Measurements from ENCODE around the gene POLD2.
"Not testable (repeated sequence)": the region's sequence is repeated elsewhere in the genome, so short reads cannot be mapped to it uniquely, and the experiment has no call there.

The POLD2 gene

GRCh38 chr7:44123190-44124003 is at the start of gene POLD2:
Gene POLD2 (minus strand): TSS chr7:44123548. CDS start chr7:44122053, 1,495 bp downstream.
- DNase-seq (ENCODE audit: low read depth, low spot score): peak; percentile 87

DNA sequence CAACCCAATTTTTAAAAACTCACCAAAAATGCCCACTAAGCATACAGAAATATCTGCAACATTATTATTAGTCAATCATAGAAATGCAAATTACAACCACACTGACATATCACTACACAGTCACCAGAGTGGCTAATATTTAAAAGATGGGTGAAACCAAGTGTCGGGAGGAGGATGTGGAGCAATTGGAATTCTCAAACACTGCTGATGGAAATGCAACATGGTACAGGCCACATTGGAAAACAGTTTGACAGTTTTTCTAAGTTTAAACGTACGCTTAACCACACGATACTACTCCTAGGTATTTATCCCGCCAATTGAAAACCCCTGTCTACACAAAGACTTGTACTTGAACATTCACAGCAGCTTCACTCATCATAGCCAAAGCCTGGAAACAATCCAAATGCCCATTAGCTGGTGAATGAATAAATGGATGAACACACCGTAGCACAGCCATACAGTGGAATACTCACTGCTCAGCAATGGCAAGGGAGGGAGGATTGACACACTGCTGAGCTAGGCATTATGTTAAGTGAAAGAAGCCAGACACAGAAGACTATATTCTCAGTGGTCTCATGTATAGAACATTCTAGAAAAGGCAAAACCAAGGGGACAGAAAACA is 49.6 kb upstream of the POLD2 start:
- no peak for DNase-seq (ENCODE audit: low read depth, low spot score)

GRCh38 chr7:44172352-44172751 is 49.0 kb upstream of the POLD2 start:
- no peak for DNase-seq (ENCODE audit: low read depth, low spot score)

DNA sequence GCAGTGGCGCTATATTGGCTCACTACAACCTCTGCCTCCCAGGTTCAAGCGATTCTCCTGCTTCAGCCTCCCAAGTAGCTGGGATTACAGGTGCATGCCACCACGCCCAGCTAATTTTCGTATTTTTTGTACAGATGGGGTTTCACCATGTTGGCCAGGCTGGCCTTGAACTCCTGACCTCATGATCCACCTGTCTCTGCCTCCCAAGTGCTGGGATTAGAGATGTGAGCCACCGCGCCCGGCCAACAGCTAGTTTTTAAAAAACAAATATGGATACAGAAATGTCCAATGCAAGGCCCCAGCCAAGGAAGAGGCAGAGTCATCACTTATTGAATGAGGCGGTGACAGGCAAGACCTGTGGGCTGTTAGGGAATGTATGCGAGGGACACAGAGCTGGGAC is 48.6 kb upstream of the POLD2 start:
- DNase-seq (ENCODE audit: low read depth, low spot score): not testable (repeated sequence)

GRCh38 chr7:44167920-44168319 is 44.6 kb upstream of the POLD2 start:
- no peak for DNase-seq (ENCODE audit: low read depth, low spot score)

- no peak for DNase-seq (ENCODE audit: low read depth, low spot score)
These were observed 40.2 kb upstream of the POLD2 start for GRCh38 chr7:44163591-44163990.

DNA sequence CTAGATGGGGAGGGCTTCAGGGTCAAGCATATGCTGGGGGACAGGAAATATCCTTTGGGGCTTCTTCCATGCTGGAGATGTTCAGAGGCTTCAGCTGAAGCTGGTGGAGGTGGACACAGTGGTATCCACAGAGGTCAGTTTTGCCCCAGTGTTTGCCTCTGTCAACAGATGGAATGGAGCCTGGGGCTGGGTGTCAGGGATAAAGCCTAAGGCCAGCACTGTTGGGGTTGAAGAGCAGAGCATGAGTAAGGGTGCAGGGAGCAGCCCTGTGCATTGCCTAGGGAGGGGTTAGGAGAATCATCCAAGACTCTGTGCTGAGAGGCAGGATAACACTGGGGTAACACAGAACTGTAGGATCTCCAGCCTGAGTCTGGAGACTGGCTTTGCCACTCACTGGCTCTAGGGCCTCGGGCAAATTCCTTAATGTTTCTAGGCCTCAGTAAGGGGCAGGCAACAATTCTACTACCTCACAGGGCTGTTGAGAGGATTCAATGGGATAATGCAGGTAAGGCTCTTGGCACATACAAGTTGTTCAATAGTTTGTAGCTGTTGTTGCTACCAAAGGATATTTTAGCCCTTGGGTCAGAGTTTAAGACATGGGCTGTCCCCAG is 39.5 kb upstream of the POLD2 start:
- DNase-seq (ENCODE audit: low read depth, low spot score): no peak

- no peak for DNase-seq (ENCODE audit: low read depth, low spot score)
These were observed 38.8 kb upstream of the POLD2 start for GRCh38 chr7:44162179-44162578.

DNA sequence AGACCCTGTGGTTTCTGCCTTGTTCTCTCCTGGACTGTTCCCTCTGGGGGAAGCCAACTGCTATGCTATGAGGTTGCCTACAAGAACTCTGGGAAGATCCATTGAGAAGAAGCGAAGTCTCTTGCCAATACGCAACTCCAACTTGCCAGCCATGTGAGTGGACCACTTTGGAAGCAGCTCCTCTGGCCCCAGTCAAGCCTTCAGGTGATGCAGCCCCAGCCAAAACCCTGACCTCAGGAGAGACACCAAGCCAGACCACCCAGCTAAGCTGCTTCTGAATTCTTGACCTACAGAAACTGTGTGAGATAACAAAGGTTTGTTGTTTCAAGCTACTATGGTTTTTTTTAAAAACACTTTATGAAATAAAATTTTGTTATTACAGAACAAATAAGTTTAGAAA is 38.0 kb upstream of the POLD2 start:
- no peak for DNase-seq (ENCODE audit: low read depth, low spot score)

GRCh38 chr7:44159824-44160630 is 36.7 kb upstream of the POLD2 start:
- no peak for DNase-seq (ENCODE audit: low read depth, low spot score)

GRCh38 chr7:44158873-44159631 is 35.7 kb upstream of the POLD2 start:
- DNase-seq (ENCODE audit: low read depth, low spot score): no peak

DNA sequence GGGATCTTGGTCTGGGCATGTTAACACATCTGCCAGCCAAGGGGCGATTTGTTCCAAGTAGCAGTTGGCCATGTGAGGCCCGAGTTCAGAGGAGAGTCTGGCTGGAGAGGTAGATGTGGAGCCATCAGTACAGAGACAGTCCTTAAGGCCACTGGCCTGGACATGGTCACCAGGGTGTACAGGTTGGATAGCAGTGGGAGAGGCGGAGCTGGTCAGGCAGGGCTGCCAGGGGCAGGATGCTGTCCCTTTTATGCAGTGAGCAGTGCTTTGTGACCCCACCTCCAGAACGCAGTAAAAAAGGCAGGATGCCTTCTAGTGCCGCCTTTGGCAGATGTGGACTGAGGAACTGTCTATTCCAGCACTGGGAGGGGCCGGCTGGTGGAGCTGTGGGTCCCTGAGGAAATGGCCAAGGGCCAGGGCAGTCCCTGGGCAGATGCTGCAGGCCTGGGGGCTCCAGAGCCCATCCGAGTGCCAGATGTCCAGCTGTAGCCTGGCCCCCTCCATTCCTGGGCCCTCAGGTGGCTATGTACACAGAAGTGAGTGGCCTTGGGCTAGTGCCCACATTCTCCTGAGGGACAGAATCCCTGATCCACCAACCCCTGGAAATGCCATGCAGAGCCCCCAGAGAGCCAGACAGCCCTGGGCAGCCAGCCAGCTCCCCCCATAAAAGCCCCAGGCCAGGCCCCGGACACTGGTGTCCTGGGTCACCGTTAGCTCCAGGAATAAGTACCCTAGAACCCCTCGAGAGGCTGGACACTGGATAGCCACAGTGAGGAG is 34.9 kb upstream of the POLD2 start:
- no peak for DNase-seq (ENCODE audit: low read depth, low spot score)

GRCh38 chr7:44157116-44158080 is 34.0 kb upstream of the POLD2 start:
- no peak for DNase-seq (ENCODE audit: low read depth, low spot score)

DNA sequence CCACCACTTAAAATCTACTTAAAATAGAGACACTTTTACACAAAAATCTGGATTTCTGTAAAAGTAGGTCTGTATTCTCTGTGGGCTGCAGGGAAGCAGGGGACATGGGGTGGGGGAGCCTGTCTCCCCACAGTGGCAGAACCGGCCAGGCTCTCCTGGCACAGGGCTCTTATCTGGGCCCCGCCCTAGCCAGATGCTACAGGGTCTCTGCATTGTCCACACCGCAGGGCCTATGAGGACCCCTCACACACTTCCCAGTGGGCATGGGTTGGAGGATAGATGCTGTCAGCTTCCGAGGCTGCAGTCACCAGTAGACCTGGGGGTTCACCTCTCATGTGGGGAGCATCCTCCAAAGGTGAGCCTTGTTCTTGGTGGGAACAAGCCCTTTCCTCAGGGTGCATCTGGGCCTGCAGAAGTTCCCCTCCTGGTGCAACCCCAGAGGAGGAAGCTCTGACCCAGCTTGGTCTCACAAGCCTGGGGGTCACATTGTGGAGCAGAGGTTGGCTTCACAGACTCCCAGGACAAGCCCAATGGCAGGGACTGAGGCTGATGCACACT is 33.2 kb upstream of the POLD2 start:
- DNase-seq (ENCODE audit: low read depth, low spot score): no peak

GRCh38 chr7:44155191-44156185 is 32.1 kb upstream of the POLD2 start:
- DNase-seq (ENCODE audit: low read depth, low spot score): no peak

GRCh38 chr7:44154703-44155102 is 31.4 kb upstream of the POLD2 start:
- DNase-seq (ENCODE audit: low read depth, low spot score): no peak

DNA sequence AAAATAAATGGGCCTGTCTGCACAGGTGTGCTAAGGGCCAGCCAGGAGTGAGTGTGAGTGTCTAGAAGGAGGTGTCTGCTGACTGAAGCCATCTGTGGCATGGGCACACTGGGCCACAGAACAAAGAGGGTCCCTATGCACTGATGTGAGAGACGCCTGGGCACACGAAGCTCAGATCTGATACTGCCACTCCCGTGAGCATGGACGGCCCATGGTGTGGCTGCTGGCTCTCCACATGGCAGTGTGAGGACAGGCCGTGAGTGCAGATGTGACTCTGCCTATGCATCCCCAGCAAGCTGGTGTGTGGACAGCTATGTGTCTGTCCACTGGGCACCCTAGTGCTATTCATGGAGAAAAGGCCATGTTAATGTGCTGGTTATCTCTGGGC is 30.6 kb upstream of the POLD2 start:
- DNase-seq (ENCODE audit: low read depth, low spot score): no peak

Measured in brain pericyte (primary cell).